NCI-H1436 (cell line): ENCODE results near the gene FNTB.
"Not testable (repeated sequence)": the region's sequence is repeated elsewhere in the genome, so short reads cannot be mapped to it uniquely, and the experiment has no call there.

Source experiments
- DNase-seq: peaks from one replicate; lab custom pipeline; 2025; lab: John Stamatoyannopoulos, UW

The FNTB gene

GRCh38 chr14:65019944-65020566 lies 33.4 kb downstream of the FNTB start:
- DNase-seq: no peak

- DNase-seq: no peak
Observed at GRCh38 chr14:65024957-65025356, 38.3 kb downstream of the FNTB start.

- DNase-seq: no peak
Observed at GRCh38 chr14:65025818-65026217, 39.1 kb downstream of the FNTB start.

GRCh38 chr14:65026526-65026925 lies 39.8 kb downstream of the FNTB start:
- DNase-seq: no peak

GRCh38 chr14:65027127-65027799 lies 40.6 kb downstream of the FNTB start:
- no peak for DNase-seq

- DNase-seq: no peak
Observed at GRCh38 chr14:65028937-65029336, 42.2 kb downstream of the FNTB start.

- DNase-seq: not testable (repeated sequence)
Observed at GRCh38 chr14:65031321-65031720, 44.6 kb downstream of the FNTB start.

GRCh38 chr14:65032319-65032718 lies 45.6 kb downstream of the FNTB start:
- no peak for DNase-seq

GRCh38 chr14:65033181-65033580 lies 46.5 kb downstream of the FNTB start:
- DNase-seq: no peak

- no peak for DNase-seq
Observed at GRCh38 chr14:65034021-65034420, 47.3 kb downstream of the FNTB start.

GRCh38 chr14:65035049-65035448 lies 48.4 kb downstream of the FNTB start:
- no peak for DNase-seq

- DNase-seq: no peak
Observed at GRCh38 chr14:65038966-65039365, 52.3 kb downstream of the FNTB start.

- no peak for DNase-seq
Observed at GRCh38 chr14:65040666-65041433, 54.2 kb downstream of the FNTB start.

GRCh38 chr14:65041434-65041915 lies 54.8 kb downstream of the FNTB start:
- no peak for DNase-seq

GRCh38 chr14:65042296-65042695 lies 55.6 kb downstream of the FNTB start:
- DNase-seq: no peak

GRCh38 chr14:65042731-65043372 lies 56.2 kb downstream of the FNTB start:
- DNase-seq: no peak

- no peak for DNase-seq
Observed at GRCh38 chr14:65043893-65044595, 57.3 kb downstream of the FNTB start.

GRCh38 chr14:65044596-65044959 lies 57.9 kb downstream of the FNTB start:
- no peak for DNase-seq

- DNase-seq: no peak
Observed at GRCh38 chr14:65045006-65045405, 58.3 kb downstream of the FNTB start.

- no peak for DNase-seq
Observed at GRCh38 chr14:65045709-65046108, 59.0 kb downstream of the FNTB start.

GRCh38 chr14:65052832-65053231 lies 66.1 kb downstream of the FNTB start:
- DNase-seq: no peak

GRCh38 chr14:65053466-65053865 lies 66.8 kb downstream of the FNTB start:
- DNase-seq: no peak
